ENCODE results near the gene DNAH17. TPM values are rescaled to one million over a fixed set of nuclear protein-coding genes. Genes with fewer than 3 reads are reported as not detected.

The DNAH17 gene
- total and polyA plus RNA-seq, 2 donors (not counting 3 experiments of a cell fraction or from before 2014, with no cell fraction given), result not detected

DNA sequence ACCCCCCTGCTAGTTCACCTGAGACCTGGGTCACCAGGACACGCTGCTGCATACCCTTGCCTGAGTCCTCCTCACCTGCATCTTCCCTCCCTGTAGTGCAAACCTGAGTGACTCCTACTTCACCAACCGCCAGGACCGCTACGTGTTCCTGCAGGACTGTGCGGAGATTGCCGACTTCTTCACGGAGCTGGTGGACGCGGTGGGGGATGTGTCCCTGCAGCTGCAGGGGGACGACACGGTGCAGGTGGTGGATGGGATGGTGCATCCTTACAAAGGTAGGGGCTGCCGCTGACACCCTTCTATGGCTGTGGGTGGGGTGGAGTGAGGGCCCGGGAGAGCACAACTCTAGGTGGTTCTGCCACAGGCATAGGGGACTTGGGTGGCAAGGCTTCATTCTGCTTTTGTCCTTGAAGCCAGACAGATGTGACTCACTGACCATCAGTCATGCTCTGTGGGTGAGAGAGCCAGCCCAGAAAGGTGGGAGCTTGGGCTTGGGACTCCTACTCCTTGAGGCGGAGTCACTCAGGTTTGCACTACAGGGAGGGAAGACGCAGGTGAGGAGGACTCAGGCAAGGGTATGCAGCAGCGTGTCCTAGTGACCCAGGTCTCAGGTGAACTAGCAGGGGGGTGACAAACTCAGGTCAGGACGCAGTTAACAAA, 176.5 kb downstream of the DNAH17 start:
- ChIA-PET POLR2A (no interaction called here), CTCF (interaction anchor here (0.6 to 4.2 kb wide), 5 partner anchors 8 to 41 kb away, joined by 3 to 21 read pairs (median 3); partner anchors contain the start of gene SOCS3)
- Histone ChIP-seq H3K4me2 (ENCODE audit: insufficient read depth, low read length) (no peak overlapping the region), H3K27ac (ENCODE audit: insufficient read depth, low read depth, low read length) (no peak overlapping the region), H4K20me1 (replicated peaks; ENCODE audit: control insufficient read depth, extremely low read depth, insufficient read depth, low read length) (no peaks in the 10 kb centered on the region), H2AFZ (ENCODE audit: low read depth, low read length) (no peak overlapping the region), H3K79me2 (ENCODE audit: control insufficient read depth, insufficient read depth, low read length) (peaks cover 37% of the 10 kb centered on the region), H3K4me1 (ENCODE audit: control insufficient read depth, extremely low read depth, insufficient read depth, low read length) (no peaks in the 10 kb centered on the region), H3K9ac (replicated peaks; ENCODE audit: extremely low read depth, insufficient read depth, low read length) (no peak overlapping the region), H3K36me3 (ENCODE audit: control insufficient read depth in 2 of 2, extremely low read depth in 1 of 2, insufficient read depth in 2 of 2, low read length in 2 of 2) (peaks cover 24 to 67% of the 10 kb centered on the region in 2 experiments), H3K27me3 (ENCODE audit: control insufficient read depth in 2 of 2, insufficient read depth in 2 of 2, low read length in 2 of 2) (no peaks in the 10 kb centered on the region), H3K9me1 (replicated peaks; ENCODE audit: control insufficient read depth, extremely low read depth, insufficient read depth, low read length) (no peaks in the 10 kb centered on the region), H3K4me3 (replicated peaks in 1 of 3; ENCODE audit: insufficient read depth in 1 of 3, low read depth in 1 of 3, low read length in 3 of 3) (no peak overlapping the region), H3K9me3 (replicated peaks; ENCODE audit: control insufficient read depth, insufficient read depth, low read length) (no peaks in the 10 kb centered on the region)
- no peak for FAIRE-seq
- TF ChIP-seq MYC (IDR thresholded peaks at IDR 0.05; ENCODE audit: low read depth, low read length) (no peak), POLR2A (IDR thresholded peaks at IDR 0.05; ENCODE audit: low read depth, low read length) (no peak), POLR2AphosphoS5 (IDR thresholded peaks at IDR 0.05; ENCODE audit: insufficient read depth, low read depth, low read length) (no peak), GATA2 (IDR thresholded peaks at IDR 0.05; ENCODE audit: insufficient read depth, insufficient read length, low read depth, low read length) (no peak), CTCF (IDR thresholded peaks at IDR 0.05; ENCODE audit: extremely low read depth in 1 of 2, insufficient read depth in 1 of 2, low read depth in 1 of 2, low read length in 2 of 2) (no peak), EZH2 (IDR thresholded peaks at IDR 0.05; ENCODE audit: borderline replicate concordance, low read depth, low read length, severe bottlenecking) (no peak), FOS (IDR thresholded peaks at IDR 0.05; ENCODE audit: borderline replicate concordance, insufficient read depth, low read length) (no peak), JUN (IDR thresholded peaks at IDR 0.05; ENCODE audit: borderline replicate concordance, insufficient read depth, insufficient read length, low read depth) (no peak)
- TF ChIP-seq, protein P1, sequence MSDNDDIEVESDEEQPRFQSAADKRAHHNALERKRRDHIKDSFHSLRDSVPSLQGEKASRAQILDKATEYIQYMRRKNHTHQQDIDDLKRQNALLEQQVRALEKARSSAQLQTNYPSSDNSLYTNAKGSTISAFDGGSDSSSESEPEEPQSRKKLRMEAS (IDR thresholded peaks at IDR 0.05; ENCODE audit: insufficient read depth, insufficient read length), result no peak
- BruUV-seq (replicated peaks), result no TSS peak
- intact Hi-C loops (cut with micrococcal nuclease), result no loop called here
- DNase-seq (ENCODE audit: low read depth, low spot score), result no peak
- dilution Hi-C loops (cut with MboI; ENCODE audit: extremely low pct_ligation_motif_present, low sequenced_read_pairs), result no loop called here

All from endothelial cell of umbilical vein (primary cell).